Psoas muscle (tissue), 8 donors: ENCODE data around the gene PPP1R9B. TPM values are rescaled to one million over a fixed set of nuclear protein-coding genes. Genes with fewer than 3 reads are reported as not detected.

Experiments
- ATAC-seq, 4 donors: fragments of 200-7000 bp; cut with Tn5 transposase; one replicate each; pipeline ENCODE4 v1.9.1; 2020; ENCODE audit warnings: moderate library complexity in 3 of 4, mild to moderate bottlenecking in 2 of 4
- DNase-seq, 2 donors: peaks; one replicate each; pipeline ENCODE4 v3.0.0-alpha.2; 2020
- H3K27ac ChIP-seq: fragments of 200-600 bp; one replicate; pipeline ENCODE4 v1.8.0; 2022
- H3K27me3 ChIP-seq, 3 donors: fragments of 200-600 bp in 1 of 3; one replicate each; pipeline versions ENCODE4 v1.6.1 to v1.8.0; 2013 to 2022; ENCODE audit warnings: low read length in 2 of 3, mild to moderate bottlenecking in 2 of 3, moderate library complexity in 1 of 3; ENCODE audit not compliant: insufficient read depth in 3 of 3
- H3K36me3 ChIP-seq, 2 donors: fragments of 200-600 bp in 1 of 2; one replicate each; pipeline versions ENCODE4 v1.6.1 to v1.8.0; 2013 to 2022; ENCODE audit warnings: low read depth in 1 of 2, mild to moderate bottlenecking in 1 of 2, moderate library complexity in 1 of 2; ENCODE audit not compliant: insufficient read depth in 1 of 2
- H3K4me1 ChIP-seq: fragments of 200-600 bp; one replicate; pipeline ENCODE4 v1.8.0; 2022
- H3K4me3 ChIP-seq: fragments of 200-600 bp; one replicate; pipeline ENCODE4 v1.8.0; 2022; ENCODE audit warnings: mild to moderate bottlenecking
- H3K9me3 ChIP-seq: fragments of 200-600 bp; one replicate; pipeline ENCODE4 v1.8.0; 2022
- CTCF ChIP-seq: fragments of 200-600 bp; IDR thresholded peaks from one replicate; pipeline ENCODE4 v1.8.0; 2022; ENCODE audit warnings: antibody characterized with exemption
- WGBS, 3 donors: extraction: QIAGEN DNeasy Blood & Tissue Kit; methylation state at CpG; one replicate each; pipeline versions ENCODE4 v1.1.6 to v1.1.7; 2013; 5-methylcytosine and 5-hydroxymethylcytosine counted together
- intact Hi-C, 2 donors: fragments of 100-400 bp; cut with DNase I; formaldehyde crosslinking; loops; one replicate each; pipeline versions ENCODE4 v1.11.0 to v1.14.2; 2022
- polyA plus RNA-seq, 3 donors: library from polyadenylated mRNA; stranded (reverse); fragments of 200-250 nt; gene quantifications; one replicate each; pipeline ENCODE4 v1.2.3, GENCODE V29; 2013
- total RNA-seq, 4 donors: library from RNA; stranded (reverse); fragmentation: NEBNext Ultra II Directional in 2 of 4; extraction: Animal tissue kit (Norgen Biotek cat#: 25700) in 2 of 4; gene quantifications; one replicate each; pipeline versions ENCODE4 v1.2.1 to v1.2.4, GENCODE V29; 2021 to 2023
- donor health status: healthy with polysubstance abuse.
- donor health status: DM: no; HTN: no; CAD: no; lungs with moderate emphysema.
- donor health status: Bipolar disorder and iron deficiency.
- donor health status: healthy.
- donor health status: DM: yes; HTN: yes; CAD: no.
- donor health status: DM: no; HTN: no; CAD: no.
- donor health status: DM: no; HTN: no; CAD: no.
- donor health status: DM: yes; HTN: yes; CAD: no.

Gene PPP1R9B
- total and polyA plus RNA-seq, 7 donors, result 7.0 to 26.5 (median 15.1) TPM

GRCh38 chr17:50103941-50104340, 46.5 kb downstream of the PPP1R9B start:
- WGBS, 3 donors, result 87 to 94% (median 92%) methylated on average over 5 of the region's 5 CpGs
- H3K27ac ChIP-seq, result peak overlapping the region; percentile 88
- DNase-seq, result no peak
- peaks cover 48% of the 10 kb centered on the region for H3K4me1 ChIP-seq
- H3K27me3 ChIP-seq, result no peaks in the 10 kb centered on the region
- no peak overlapping the region for H3K4me3 ChIP-seq
- H3K9me3 ChIP-seq, result no peaks in the 10 kb centered on the region
- TF ChIP-seq CTCF, result no peak
- intact Hi-C loops, result no loop called here
- H3K36me3 ChIP-seq, result peaks cover 0 to 52% of the 10 kb centered on the region in 2 donors
- ATAC-seq, result no peak

- 57 to 78% (median 62%) methylated on average over 2 of the region's 2 CpGs for WGBS, 3 donors
- no peaks in the 10 kb centered on the region for H3K27me3 ChIP-seq
- no peaks in the 10 kb centered on the region for H3K9me3 ChIP-seq
- peak overlapping the region; percentile 88 for H3K27ac ChIP-seq
- no peak overlapping the region for H3K4me3 ChIP-seq
- peaks cover 55% of the 10 kb centered on the region for H3K4me1 ChIP-seq
- TF ChIP-seq CTCF, result no peak
- ATAC-seq (no peak), DNase-seq (no peak)
- intact Hi-C loops, result no loop called here
- H3K36me3 ChIP-seq, result peaks cover 0 to 52% of the 10 kb centered on the region in 2 donors
These were observed 47.2 kb downstream of the PPP1R9B start for GRCh38 chr17:50103252-50103651.

DNA sequence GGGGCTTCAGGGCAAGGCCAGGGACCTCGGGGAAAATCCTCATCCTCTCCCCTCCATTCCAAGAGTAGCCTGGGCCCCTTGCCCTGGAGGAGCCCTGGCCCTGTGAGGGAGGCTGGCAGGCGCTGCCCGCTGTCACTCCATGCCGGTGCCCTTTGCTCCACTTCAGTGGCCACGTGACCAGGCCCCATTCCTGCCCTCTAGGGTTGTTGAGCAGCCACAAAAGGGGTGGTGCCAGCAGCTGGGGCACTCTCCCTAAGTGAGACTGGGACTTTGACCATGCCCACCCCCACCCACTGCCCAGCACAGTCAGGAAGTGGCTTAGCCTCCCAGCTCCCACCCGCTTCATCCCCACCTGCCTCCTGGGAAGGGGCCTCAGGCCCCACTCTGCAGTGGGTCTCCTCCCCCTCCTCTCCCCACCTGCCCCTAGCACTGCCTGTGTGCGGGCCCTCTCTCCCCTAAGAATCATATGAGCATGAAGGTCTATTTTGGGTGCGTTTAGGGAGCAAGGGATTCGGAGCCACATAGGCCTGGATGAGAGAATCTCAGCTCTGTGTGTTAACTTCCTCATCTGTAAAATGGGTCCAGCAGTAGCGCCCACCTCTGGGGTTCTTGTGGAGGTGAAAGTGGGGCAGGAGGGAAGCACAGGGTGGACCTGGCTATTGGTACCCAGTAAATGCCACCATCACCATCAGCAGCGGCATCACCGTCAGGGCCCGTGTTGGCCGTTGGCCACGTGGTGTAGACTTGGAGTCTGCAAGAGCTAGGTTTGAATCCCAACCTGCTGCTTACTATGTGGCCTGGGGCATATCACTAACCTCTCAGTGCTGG, 48.1 kb downstream of the PPP1R9B start:
- WGBS, 3 donors, result 37 to 50% (median 41%) methylated on average over 15 of the region's 15 CpGs
- H3K4me3 ChIP-seq, result peak overlapping the region; percentile 40
- no peaks in the 10 kb centered on the region for H3K27me3 ChIP-seq
- H3K27ac ChIP-seq, result peak overlapping the region; percentile 88
- no peak for TF ChIP-seq CTCF
- ATAC-seq, result peak; percentile 84 to 89 (median 86)
- H3K36me3 ChIP-seq, result peaks cover 0 to 52% of the 10 kb centered on the region in 2 donors
- H3K9me3 ChIP-seq, result no peaks in the 10 kb centered on the region
- peak; percentile 81 to 92 for DNase-seq
- intact Hi-C loops, result no loop called here
- H3K4me1 ChIP-seq, result peaks cover 64% of the 10 kb centered on the region

DNA sequence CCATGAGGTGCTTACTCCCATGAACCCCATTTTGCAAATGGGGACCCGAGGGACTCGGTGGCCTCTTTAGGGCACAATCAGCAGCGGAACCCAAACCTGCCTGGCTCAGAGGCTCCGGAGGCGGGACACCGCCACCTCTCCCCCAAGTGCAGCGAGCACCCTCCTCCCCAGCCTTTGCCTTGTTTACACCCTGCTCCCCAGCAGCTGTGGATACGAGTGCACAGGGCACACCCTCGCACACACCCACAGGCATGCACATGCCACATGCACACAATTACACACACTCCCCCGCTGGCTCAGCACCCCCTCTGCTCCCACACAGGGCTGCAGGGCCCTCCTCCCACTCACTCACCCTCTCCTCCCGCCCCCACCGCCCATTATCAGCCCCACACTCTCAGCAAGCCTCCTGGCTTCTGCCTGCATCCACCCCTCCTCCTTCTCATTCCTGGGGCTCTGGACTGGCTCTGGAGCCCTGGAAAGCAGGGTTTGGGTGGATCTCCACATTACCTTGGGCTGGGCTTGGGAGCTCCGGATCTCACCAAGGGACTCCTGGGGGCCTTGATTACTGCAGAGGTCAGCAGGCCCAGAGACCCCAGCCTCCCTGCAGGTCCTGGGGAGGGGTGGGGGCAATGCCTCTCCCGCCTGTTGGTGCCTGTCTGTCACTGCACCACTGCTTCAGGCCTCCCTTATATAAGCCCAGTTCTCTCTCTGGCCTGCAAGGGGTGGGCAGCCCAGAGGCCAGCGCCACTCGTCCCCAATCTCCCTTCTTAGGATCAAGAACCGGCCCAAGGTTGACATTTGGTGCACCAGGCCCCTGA, 48.9 kb downstream of the PPP1R9B start:
- Histone ChIP-seq H3K36me3 (peaks cover 0 to 45% of the 10 kb centered on the region in 2 donors), H3K4me3 (peak overlapping the region; percentile 40), H3K9me3 (no peaks in the 10 kb centered on the region), H3K27ac (peak overlapping the region; percentile 88), H3K4me1 (peaks cover 72% of the 10 kb centered on the region), H3K27me3 (no peaks in the 10 kb centered on the region)
- ATAC-seq (peak; percentile 41 to 51 (median 46)), DNase-seq (peak; percentile 23 to 65)
- intact Hi-C loops, result no loop called here
- 23 to 31% (median 28%) methylated on average over 17 of the region's 17 CpGs for WGBS, 3 donors
- TF ChIP-seq CTCF, result no peak
